Thoracic aorta (tissue), 2 donors: ENCODE measurements around the gene ANKRD26. TPM values are rescaled to one million over a fixed set of nuclear protein-coding genes. Genes with fewer than 3 reads are reported as not detected.

Experiments
- ATAC-seq: fragments of 150-250 bp; one replicate; pipeline ENCODE4 v1.8.0; 2017; ENCODE audit warnings: low read depth; ENCODE audit not compliant: insufficient number of reproducible peaks, low FRiP score
- DNase-seq: peaks from one replicate; pipeline ENCODE4 v3.0.0-alpha.2; 2020; ENCODE audit warnings: low spot score
- H3K27ac ChIP-seq, 2 donors: fragments of 200-600 bp; sonication (generic); 1 replicate in 1 of 2; 2 replicates in 1 of 2; pipeline ENCODE4 v1.5.1; 2016; ENCODE audit warnings: mild to moderate bottlenecking in 2 of 2, moderate library complexity in 2 of 2
- H3K27me3 ChIP-seq: fragments of 200-600 bp; sonication (generic); replicated peaks from 2 replicates; pipeline ENCODE4 v1.6.0; 2016; ENCODE audit warnings: mild to moderate bottlenecking; ENCODE audit not compliant: insufficient read depth
- H3K36me3 ChIP-seq: fragments of 200-600 bp; sonication (generic); one replicate; pipeline ENCODE4 v1.5.1; 2016
- H3K4me1 ChIP-seq, 2 donors: fragments of 200-600 bp; sonication (generic); 1 replicate in 1 of 2; 2 replicates in 1 of 2; pipeline versions ENCODE4 v1.5.1 to v1.6.0; 2016; ENCODE audit warnings: low read depth in 2 of 2, mild to moderate bottlenecking in 1 of 2; ENCODE audit not compliant: control insufficient read depth in 1 of 2
- H3K4me3 ChIP-seq: fragments of 200-600 bp; sonication (generic); 2 replicates; pipeline ENCODE4 v1.5.1; 2016; ENCODE audit warnings: mild to moderate bottlenecking
- H3K9me3 ChIP-seq: fragments of 200-600 bp; sonication (generic); 2 replicates; pipeline ENCODE4 v1.5.1; 2016
- CTCF ChIP-seq: fragments of 200-600 bp; sonication (generic); IDR thresholded peaks from one replicate; pipeline ENCODE4 v1.5.1; 2019; ENCODE audit warnings: antibody characterized with exemption
- total RNA-seq, 2 donors: library from RNA; depleted of rRNA; stranded (reverse); fragments of >200 nt; gene quantifications; one replicate each; pipeline versions ENCODE4 v1.1.0 to v1.2.3, GENCODE V29; 2016

ANKRD26 gene
- total RNA-seq, 2 donors from 2014 or later, result 7.2 to 8.0 TPM

DNA sequence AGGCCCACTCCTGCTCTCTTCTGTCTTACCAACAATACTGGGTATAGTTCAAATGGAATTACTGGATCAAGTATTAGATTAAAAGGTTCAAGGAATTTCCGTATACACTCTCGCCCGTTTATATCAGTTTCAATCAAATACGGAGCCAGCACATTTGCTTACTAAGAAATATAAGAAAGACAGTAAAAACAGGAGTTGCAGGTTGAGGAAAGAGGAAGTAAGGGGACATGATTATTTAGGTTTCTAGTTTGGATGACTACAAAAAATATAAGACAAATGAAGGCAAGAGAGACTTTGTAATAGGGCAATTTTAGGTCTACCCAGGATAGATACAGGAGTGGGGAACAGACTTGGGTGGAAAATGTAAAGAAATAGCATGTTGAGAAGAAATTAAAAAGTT lies 129.6 kb downstream of the ANKRD26 start:
- Histone ChIP-seq H3K4me1 (no peaks in the 10 kb centered on the region), H3K9me3 (no peaks in the 10 kb centered on the region), H3K27ac (no peak overlapping the region), H3K4me3 (no peak overlapping the region), H3K27me3 (no peaks in the 10 kb centered on the region), H3K36me3 (no peaks in the 10 kb centered on the region)
- ATAC-seq (no peak), DNase-seq (no peak)
- no peak for TF ChIP-seq CTCF

DNA sequence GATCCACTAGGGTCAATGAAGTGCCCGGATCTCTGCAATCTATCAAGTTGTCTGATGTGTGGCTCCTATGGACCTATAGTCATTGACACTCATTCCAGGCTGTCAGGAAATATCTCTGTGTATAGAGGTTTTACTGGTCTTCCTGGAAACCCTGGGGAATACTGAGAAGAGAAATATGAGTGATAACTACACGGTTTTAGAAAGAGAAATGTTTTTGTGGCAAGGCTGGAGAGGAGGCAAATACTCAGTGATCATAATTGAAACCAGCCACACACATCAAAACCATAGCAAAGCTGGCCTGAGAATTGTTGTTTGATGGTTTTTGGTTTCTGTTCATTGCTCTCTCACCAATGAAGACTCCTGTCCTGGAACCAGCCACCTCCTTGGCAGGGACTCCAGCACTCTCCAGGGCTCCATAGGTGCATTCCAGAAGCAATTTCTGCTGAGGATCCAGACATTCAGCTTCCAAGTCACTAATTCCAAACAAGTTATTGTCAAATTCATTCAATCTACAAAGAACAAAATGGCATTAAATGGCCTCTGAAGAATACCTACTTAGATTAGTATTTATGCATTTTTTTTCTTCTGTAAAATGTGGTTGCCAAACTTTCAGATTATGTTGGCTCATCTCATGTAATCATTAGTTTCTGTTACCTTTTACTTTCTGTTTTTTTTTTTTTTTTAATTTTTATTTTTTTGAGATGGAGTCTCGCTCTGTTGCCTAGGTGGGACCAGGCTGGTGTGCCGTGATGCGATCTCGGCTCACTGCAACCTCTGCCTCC lies 131.0 kb downstream of the ANKRD26 start:
- no peak for TF ChIP-seq CTCF
- ATAC-seq (no peak), DNase-seq (no peak)
- Histone ChIP-seq H3K9me3 (no peaks in the 10 kb centered on the region), H3K4me1 (no peaks in the 10 kb centered on the region), H3K36me3 (no peaks in the 10 kb centered on the region), H3K27ac (no peak overlapping the region), H3K4me3 (no peak overlapping the region), H3K27me3 (no peaks in the 10 kb centered on the region)

- no peak overlapping the region for H3K27ac ChIP-seq
- TF ChIP-seq CTCF, result no peak
- H3K4me1 ChIP-seq, result no peaks in the 10 kb centered on the region
- no peak overlapping the region for H3K4me3 ChIP-seq
- no peaks in the 10 kb centered on the region for H3K27me3 ChIP-seq
- ATAC-seq, result no peak
- no peaks in the 10 kb centered on the region for H3K36me3 ChIP-seq
- H3K9me3 ChIP-seq, result no peaks in the 10 kb centered on the region
- DNase-seq, result no peak
Observed at GRCh38 chr10:26962835-26963234, 137.5 kb downstream of the ANKRD26 start.

GRCh38 chr10:26960308-26960707 lies 140.0 kb downstream of the ANKRD26 start:
- no peak for TF ChIP-seq CTCF
- no peaks in the 10 kb centered on the region for H3K9me3 ChIP-seq
- no peaks in the 10 kb centered on the region for H3K4me1 ChIP-seq
- DNase-seq (no peak), ATAC-seq (no peak)
- H3K36me3 ChIP-seq, result no peaks in the 10 kb centered on the region
- H3K4me3 ChIP-seq, result no peak overlapping the region
- no peaks in the 10 kb centered on the region for H3K27me3 ChIP-seq
- H3K27ac ChIP-seq, result no peak overlapping the region

- no peaks in the 10 kb centered on the region for H3K9me3 ChIP-seq
- H3K36me3 ChIP-seq, result no peaks in the 10 kb centered on the region
- no peak overlapping the region for H3K4me3 ChIP-seq
- no peak overlapping the region for H3K27ac ChIP-seq
- no peak for ATAC-seq
- H3K4me1 ChIP-seq, result no peaks in the 10 kb centered on the region
- no peak for TF ChIP-seq CTCF
- no peaks in the 10 kb centered on the region for H3K27me3 ChIP-seq
- no peak for DNase-seq
Observed at GRCh38 chr10:26959841-26960240, 140.5 kb downstream of the ANKRD26 start.

Other genes with a start within 250 kb of the ANKRD26 start
- gene ABI1, start 239.5 kb downstream of the ANKRD26 start, total RNA-seq, result 10 to 100 TPM; 43.3 to 50.5 TPM
- 10 to 100 TPM; 66.3 to 78.5 TPM for gene YME1L1, start 53.9 kb upstream of the ANKRD26 start, total RNA-seq
- gene MASTL, start 54.9 kb upstream of the ANKRD26 start, total RNA-seq, result 1 to 10 TPM; 4.7 to 7.0 TPM
- gene ACBD5, start 140.3 kb upstream of the ANKRD26 start, total RNA-seq, result 10 to 100 TPM; 11.1 to 16.8 TPM